NOMO-1 treated with DMSO at 0.1 percent for 48 hours (cell line): ENCODE results near the gene TBC1D5.

Source experiments
- DNase-seq: peaks from one replicate; lab custom pipeline; 2025; ENCODE audit not compliant: unreplicated experiment; lab: John Stamatoyannopoulos, UW

TBC1D5 gene

GRCh38 chr3:17119201-17120072, 623.0 kb downstream of the TBC1D5 start:
- no peak for DNase-seq

- DNase-seq: no peak
Observed at GRCh38 chr3:17118771-17119170, 623.7 kb downstream of the TBC1D5 start.

- no peak for DNase-seq
Observed at GRCh38 chr3:17116007-17116600, 626.3 kb downstream of the TBC1D5 start.

- no peak for DNase-seq
Observed at GRCh38 chr3:17115186-17115585, 627.2 kb downstream of the TBC1D5 start.

- DNase-seq: no peak
Observed at GRCh38 chr3:17111586-17111985, 630.8 kb downstream of the TBC1D5 start.

- DNase-seq: peak; percentile 28
Observed at GRCh38 chr3:17110660-17111396, 631.6 kb downstream of the TBC1D5 start.
